GM12865 (cell line): ENCODE measurements around the gene GRID1.

Experiments
- DNase-seq: peaks from one replicate; pipeline ENCODE4 v3.0.0; 2010; ENCODE audit warnings: low read depth
- H3K4me3 ChIP-seq: 2 replicates; pipeline ENCODE4 v1.5.1; 2011; ENCODE audit warnings: mild to moderate bottlenecking, low read depth, low read length, control low read depth
- TF ChIP-seq, protein P1 (sequence below): IDR thresholded peaks from 2 replicates; pipeline ENCODE4 v1.5.1; 2011; ENCODE audit warnings: low read length, control low read depth, low read depth, inconsistent platforms; ENCODE audit not compliant: insufficient read depth; ENCODE audit errors: missing control alignments

GRID1 gene

DNA sequence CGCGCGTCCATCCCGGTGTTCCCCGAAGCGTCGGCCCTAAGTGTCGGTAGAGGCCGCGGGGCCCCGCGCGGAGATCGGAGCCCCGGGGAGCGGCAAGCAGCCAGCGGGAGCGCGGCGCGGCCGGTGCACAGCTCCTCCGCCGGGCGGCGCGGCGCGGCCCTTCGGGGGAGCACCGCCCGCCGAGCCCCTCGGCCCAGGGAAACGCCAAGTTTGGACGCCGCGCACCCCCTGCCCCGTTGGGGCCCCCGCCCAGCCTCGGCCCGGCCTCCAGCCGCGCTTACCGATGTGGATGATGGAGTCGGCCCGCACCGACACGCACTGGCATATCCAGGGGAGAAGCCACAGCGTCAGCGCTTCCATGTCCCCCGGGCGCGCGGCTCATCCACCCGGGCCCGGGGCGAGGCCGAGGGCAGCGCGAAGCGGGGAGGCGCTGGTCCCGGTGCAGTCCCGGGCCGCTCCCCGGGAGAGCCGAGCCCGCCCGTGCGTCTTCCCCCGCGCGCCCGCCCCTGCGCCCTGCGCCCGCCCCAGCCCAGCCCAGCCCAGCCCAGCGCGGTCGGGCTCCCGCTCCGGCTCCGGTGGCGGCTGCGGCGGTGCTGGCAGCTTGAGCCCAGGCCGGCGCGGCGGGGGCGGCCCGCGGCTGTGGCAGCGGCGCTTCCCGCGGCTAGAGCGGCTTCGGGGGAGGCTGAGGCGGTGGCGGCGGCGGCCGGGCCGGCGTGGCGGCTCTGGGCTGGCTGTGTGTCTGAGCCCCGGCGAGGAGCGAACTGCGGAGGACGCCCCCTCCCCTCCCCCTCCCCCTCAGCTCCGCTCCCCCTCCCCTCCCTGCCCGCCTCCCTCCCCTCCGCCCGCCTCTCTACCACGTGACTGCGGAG is at the start of gene GRID1:
Gene GRID1 (minus strand): TSS at position 763 of the 869 bp plus-strand sequence.
- no peak for DNase-seq
- no peak within 1 kb of the TSS for H3K4me3 ChIP-seq
- TF ChIP-seq, protein P1, sequence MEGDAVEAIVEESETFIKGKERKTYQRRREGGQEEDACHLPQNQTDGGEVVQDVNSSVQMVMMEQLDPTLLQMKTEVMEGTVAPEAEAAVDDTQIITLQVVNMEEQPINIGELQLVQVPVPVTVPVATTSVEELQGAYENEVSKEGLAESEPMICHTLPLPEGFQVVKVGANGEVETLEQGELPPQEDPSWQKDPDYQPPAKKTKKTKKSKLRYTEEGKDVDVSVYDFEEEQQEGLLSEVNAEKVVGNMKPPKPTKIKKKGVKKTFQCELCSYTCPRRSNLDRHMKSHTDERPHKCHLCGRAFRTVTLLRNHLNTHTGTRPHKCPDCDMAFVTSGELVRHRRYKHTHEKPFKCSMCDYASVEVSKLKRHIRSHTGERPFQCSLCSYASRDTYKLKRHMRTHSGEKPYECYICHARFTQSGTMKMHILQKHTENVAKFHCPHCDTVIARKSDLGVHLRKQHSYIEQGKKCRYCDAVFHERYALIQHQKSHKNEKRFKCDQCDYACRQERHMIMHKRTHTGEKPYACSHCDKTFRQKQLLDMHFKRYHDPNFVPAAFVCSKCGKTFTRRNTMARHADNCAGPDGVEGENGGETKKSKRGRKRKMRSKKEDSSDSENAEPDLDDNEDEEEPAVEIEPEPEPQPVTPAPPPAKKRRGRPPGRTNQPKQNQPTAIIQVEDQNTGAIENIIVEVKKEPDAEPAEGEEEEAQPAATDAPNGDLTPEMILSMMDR: no peak

DNA sequence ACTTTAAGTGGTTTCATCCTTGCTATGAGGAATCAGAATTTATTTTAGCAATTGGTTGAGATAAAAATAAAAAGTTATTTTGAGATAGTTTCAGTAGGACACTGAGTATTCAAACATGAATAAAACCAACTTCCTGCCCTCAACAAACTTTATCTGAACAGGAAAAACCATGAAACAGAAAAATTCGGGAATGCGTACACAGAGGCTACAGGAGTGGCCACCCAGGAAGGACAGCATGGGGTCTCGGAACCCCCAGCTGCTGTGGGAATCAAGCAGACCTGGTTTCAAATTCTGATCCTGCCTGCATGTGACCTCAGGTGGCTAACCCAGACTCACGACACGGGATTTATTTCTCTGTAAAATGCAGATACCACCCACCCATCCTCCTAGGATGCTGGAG is 49.0 kb upstream of the GRID1 start:
- TF ChIP-seq, protein P1: no peak
- no peak overlapping the region for H3K4me3 ChIP-seq
- DNase-seq: no peak

DNA sequence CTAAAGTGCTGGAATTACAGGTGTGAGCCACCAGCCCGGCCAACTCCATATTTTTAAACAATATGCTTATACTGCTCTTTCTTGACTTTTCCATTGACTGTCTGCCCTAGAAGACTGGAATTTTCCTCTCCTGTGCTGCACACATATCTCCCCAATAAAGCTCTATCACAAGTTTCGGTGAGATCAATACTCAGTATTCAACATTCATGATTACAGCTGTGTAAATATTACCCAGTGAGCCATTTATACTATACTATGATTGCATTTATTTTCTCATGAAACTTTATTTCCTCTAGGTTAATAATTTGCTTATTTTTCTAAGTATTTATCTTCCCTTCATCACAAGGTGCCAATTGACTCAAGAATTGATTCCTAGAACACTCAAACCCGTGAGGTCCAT is 48.5 kb upstream of the GRID1 start:
- H3K4me3 ChIP-seq: no peak overlapping the region
- TF ChIP-seq, protein P1: no peak
- DNase-seq: no peak

DNA sequence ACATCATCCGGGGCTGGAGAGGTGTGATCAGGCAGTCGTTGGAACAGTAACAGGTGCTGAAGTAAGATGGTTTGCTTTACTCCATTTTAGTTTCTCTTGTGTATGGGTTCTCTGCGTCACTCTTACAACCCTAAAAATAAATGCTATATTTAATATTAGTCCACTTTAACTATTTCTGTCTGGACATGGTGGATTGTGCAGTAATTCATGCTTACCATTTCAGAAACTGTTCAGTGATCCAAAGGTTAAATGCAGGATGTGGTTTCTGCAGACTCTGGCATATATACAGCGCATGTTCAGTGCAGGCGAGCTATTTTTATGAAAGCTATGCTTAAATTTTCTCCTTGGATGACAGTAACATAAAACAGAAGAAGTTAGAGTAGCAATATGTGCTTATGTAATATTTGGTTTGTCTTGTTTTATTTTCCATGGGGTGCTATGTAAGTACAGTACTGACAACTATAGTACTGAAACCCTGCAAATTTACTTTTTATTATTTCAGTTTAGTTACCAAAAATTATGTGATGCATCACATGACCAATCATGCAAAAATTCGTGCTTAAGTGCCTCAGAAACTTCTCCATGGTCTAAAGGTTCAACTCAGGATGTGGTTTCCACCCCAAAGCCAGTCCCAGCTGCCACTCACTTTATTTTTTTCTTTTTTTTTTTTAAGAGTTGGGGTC is 46.6 kb upstream of the GRID1 start:
- peak overlapping the region; percentile 35 for H3K4me3 ChIP-seq
- peak; percentile 87 for DNase-seq
- TF ChIP-seq, protein P1: no peak

DNA sequence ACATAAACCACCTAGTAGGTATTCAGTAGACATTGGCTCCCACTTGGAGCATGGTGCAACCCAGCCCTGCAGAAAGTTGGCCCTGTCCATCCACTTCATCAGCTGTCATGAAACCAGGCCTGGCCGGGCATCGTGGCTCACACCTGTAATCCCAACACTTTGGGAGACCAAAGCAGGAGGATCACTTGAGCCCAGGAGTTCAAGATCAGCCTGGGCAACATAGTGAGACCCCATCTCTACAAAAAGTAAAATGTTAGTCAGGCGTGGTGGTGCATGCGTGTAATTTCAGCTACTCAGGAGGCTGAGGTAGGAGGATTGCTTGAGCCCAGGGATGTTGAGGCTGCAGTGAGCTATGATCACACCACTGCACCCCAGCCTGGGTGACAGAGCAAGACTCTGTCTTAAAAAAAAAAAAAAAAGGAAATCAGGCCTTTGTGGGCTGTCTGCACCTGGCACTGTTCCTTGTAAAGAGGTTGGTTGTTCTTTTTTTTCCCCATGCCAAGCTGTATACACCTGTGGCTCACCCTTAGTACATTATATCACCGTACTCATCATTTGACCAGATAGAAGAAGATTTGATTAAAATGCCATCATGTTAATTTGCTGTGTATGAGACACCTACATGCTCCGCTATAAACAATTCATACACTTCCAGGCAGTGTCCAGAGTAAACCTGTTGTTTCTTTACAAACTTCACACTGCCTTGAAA is 45.4 kb upstream of the GRID1 start:
- TF ChIP-seq, protein P1: no peak
- DNase-seq: no peak
- H3K4me3 ChIP-seq: peak overlapping the region; percentile 33

DNA sequence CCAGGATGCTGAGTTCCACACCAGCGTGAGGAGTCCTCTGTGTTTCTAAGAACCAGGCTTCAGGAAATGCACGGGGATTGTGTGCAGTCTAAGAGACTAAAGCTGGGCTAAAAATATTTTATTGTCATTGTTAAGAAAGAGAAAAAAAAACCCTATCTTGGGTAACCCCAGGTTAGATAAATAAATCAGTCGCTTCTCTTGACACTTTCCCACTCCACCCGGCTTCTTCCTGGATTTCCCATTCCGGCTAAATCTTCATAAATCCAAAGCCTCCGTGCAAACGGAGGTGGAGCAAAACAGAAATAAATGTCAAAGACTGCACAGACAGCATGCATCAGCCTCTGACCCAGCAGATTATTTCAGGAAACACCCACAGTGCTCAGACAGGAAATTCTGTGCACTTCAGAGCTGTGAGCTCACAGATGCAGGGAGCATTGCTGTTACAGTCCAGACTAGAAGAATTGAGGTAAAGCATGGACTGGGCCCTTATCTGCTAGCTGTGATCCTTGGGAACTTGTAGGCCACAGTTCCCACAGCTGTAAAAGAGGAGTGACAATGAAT is 44.8 kb upstream of the GRID1 start:
- TF ChIP-seq, protein P1: no peak
- peak; percentile 81 for DNase-seq
- H3K4me3 ChIP-seq: peak overlapping the region; percentile 33
